GM21786 (cell line): ENCODE results near the gene MSLN.
"Not testable (repeated sequence)": the region's sequence is repeated elsewhere in the genome, so short reads cannot be mapped to it uniquely, and the experiment has no call there.

ENCODE experiments used
- ATAC-seq: cut with Tn5 transposase; IDR thresholded peaks from one replicate; pipeline ENCODE4 v1.9.1; 2021; ENCODE audit not compliant: unreplicated experiment

Gene MSLN

DNA sequence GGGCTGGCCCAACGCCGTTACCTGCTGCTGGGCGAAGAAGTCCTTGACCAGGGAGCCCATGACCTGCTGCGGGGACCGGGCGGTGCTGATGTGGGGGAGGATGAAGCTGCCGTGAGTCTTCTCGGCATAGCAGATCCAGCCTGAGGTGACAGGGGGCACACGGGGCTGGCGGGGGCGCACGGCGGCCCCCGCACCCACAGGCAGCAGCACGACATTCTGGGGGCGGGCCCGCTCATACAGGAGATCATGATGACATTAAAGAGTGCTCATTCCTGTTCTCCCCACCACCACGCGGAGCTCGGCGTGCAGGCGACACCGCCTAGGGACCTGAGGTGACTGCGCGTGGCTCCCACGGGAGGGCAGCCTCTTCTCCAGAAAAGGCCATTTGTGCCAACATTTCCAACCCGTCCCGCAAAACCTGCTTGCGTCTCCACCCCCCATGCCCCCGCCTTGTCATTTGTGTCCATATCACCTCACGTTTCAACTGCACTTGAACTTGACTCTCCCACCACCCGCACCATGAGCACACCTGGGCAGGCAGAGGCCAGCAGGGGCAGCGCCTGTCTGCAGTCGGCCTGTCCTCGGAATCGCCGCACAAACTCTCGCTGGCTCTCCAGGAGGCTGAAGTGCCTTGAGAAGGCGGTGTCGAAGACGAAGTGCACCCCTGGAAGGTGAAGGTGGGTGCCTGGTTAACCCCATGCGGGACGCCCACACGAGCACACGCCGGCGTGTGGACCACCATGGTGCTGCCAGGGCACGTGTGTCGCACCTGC is 26.1 kb upstream of the MSLN start:
- ATAC-seq = no peak

- no peak for ATAC-seq
Observed at GRCh38 chr16:734981-735881, 25.3 kb upstream of the MSLN start.

GRCh38 chr16:735982-736453 is 24.5 kb upstream of the MSLN start:
- no peak for ATAC-seq

GRCh38 chr16:736936-737481 is 23.5 kb upstream of the MSLN start:
- no peak for ATAC-seq

DNA sequence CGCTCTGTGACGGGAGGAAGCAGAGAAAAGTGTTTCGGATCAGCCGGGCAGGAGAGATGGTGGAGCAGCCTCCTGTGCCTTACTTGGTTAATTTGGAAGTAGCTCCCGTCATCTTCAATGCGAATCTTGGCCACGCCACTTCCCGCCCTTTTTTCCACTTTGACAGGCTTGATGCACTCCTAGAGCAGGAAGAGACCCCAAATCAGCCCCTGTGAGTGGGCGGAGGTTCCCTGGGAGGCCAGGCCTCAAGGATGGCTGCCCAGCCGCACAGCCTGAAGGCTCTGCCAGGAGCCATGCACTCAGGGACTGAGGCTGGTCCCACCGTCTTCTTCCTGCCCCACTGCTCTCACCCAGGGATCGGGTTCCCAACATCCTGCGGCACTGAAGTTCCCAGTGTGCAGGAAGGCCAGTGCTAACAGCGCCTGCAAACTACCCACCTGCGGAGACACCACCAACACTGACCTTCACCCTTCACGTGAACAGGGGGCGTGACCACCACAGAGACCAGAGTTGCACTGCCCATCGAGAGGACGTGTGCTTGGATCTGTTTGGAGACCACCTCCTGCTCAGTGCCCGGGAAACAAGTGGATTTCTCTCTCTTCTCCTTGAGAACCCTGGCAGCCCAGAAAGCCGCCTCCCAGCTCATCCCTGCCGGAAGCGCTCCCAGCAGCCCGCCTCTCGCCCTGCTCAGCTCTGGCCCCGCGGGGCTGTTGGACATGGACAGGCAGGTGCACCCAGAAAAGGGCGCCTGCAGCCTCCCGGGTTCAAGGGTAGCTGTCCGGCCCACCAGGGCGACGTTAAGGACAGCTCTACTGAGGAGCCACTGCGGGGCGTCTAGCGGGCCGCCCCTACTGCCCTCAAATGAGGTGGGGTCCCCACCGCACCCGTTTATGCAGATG is 20.7 kb upstream of the MSLN start:
- ATAC-seq = no peak

DNA sequence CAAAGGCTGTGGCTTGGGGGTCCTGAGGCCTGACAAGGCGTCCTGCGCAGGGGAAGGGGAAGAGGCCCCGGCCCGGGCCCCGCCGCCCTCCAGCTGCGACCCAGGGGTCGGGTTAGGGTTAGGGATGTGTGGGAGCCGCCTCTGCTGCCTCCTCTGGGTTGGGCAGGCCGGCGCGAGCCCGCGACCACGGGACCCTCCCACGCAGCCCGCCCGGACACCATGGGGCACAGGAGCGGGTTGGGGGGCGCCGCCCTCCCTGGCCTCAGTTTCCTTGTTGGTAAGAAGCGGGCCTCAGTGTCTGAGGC is 20.1 kb upstream of the MSLN start:
- no peak for ATAC-seq

GRCh38 chr16:740764-741505 is 19.6 kb upstream of the MSLN start, which contains the start of gene CIAO3:
CIAO3 (minus strand) TSS chr16:740997; CDS start chr16:740985, 12 bp downstream.
- ATAC-seq = peak; percentile 54

GRCh38 chr16:741986-742629 is 18.4 kb upstream of the MSLN start:
- no peak for ATAC-seq

GRCh38 chr16:742894-743293 is 17.6 kb upstream of the MSLN start:
- not testable (repeated sequence) for ATAC-seq

DNA sequence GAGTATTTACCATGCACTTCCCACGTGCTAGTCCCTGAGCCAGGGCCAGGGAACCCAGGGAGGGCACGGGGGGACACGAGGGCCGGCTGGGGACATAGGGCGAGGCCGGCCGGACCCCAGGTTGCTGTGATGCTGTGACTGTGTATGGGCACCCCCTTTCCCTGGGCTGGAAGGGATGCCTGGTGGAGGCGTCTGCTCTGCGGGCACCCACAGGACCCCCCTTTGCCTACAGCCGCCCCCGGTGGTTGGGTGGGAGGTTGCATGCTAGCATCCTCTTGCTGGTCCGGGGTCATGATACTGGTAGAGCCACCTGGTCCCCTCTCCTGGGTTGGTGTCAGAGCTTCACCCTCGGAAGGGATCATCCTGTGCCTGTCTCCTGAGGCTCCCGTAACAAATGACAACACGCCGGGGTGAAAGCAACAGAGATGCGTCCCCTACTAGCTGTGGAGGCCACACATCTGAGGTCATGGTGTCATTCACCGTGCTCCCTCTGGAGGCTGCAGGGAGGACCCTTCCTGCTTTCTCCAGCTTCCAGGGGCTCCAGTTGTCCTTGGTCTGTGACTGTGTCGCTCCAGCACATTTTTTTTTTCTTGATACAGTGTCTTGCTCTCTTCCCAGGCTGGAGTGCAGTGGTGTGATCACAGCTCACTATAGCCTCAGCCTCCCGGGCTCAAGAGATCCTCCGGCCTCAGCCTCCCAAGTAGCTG is 16.6 kb upstream of the MSLN start:
- no peak for ATAC-seq

DNA sequence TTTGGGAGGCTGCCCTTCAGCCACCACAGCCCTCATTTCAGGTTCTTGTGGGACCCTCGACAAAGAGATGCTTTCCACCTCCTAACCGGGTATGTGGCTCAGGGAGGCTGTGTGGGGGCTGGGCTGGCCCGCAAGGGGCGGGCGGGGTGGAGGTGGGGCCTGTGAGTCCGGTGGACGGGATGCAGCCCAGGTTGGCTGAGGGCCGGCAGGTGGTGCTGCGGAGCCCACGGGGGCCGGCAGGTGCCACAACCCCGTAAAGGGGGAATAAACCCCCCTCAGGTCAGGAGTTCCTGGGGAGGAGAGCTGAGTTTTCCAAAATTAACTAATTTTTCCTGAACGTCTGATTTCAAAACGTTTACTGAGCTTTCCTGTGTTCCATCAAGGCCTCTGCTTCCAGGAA is 14.8 kb upstream of the MSLN start:
- no peak for ATAC-seq

GRCh38 chr16:746637-747036 is 13.9 kb upstream of the MSLN start:
- ATAC-seq = no peak

DNA sequence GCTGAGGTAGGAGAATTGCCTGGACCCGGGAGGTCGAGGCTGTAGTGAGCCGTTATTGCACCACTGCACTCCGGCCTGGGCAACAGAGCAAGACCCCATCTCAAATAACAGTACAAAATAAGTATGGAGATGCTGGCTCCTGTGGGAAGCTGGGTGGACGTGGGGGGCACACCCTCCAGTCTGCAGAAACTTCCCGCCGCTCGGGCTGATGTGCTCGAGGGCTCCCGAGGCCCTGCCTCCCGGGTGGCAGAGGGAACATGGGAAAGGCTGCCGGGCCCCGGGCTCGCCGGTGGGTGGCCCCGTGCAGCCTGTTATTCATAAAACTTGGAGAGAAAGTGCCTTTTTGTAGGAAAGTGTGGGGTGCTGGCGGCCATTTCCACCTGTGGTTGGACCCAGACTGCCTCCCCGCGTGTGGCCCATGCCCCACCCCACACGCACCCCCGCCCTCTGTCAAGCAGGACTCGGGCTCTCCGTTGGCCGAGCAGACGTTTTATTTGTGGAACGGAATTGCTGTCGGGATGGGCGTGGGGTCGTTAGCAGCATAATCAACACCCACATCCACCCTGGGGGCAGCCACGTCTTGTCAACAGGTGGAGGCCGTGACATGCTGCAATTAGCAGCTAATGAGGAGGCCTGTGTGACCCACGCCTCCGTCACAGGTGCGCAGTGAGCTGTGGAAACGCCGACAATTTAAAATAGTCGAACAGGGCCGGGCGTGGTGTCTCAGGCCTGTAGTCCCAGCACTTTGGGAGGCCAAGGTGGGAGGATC is 12.4 kb upstream of the MSLN start:
- ATAC-seq = no peak

- ATAC-seq = no peak
Observed at GRCh38 chr16:749010-749409, 11.5 kb upstream of the MSLN start.

- ATAC-seq = no peak
Observed at GRCh38 chr16:750485-750884, 10.0 kb upstream of the MSLN start.

GRCh38 chr16:751152-752006 is 9.2 kb upstream of the MSLN start:
- no peak for ATAC-seq

DNA sequence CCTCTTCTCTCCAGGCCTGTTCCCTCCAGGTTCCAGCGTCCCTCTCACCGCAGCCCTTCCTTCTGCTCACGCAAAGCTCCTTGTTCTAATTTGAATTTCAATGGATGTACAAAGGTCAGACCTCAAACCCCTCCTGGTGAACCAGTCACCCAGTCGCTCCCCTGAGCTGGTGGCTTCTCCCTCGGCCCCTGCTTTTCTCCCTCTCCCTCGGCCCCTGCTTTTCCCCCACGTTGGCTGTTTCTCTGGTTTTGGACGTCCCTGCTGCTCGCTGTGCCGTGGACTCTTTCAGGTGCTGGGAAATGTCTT is 8.6 kb upstream of the MSLN start:
- ATAC-seq = no peak
